Endothelial cell of umbilical vein (primary cell): ENCODE measurements around the gene LDLRAD4. TPM values are rescaled to one million over a fixed set of nuclear protein-coding genes. Genes with fewer than 3 reads are reported as not detected.

Source experiments
- BruUV-seq: library from RNA; stranded (reverse); fragments of 400-500 nt; replicated peaks from 2 replicates; lab custom pipeline; 2021; lab: Mats Ljungman, UMichigan
- CTCF ChIA-PET: fragments of 300-600, 350-600 bp; sonication (Branson Sonifier 250); formaldehyde crosslinking; loops from one replicate; lab custom pipeline; 2021; ENCODE audit warnings: antibody characterized with exemption, inconsistent platforms; lab: Charles Lee
- POLR2A ChIA-PET: fragments of 300-600, 350-600 bp; sonication (Branson Sonifier 250); formaldehyde crosslinking; loops from one replicate; lab custom pipeline; 2021; ENCODE audit warnings: antibody characterized with exemption, inconsistent platforms; lab: Charles Lee
- DNase-seq: peaks from one replicate; pipeline ENCODE4 v3.0.0-alpha.2; 2011; ENCODE audit warnings: low read depth, low spot score
- FAIRE-seq: peaks from 2 replicates; lab custom pipeline; 2011; peaks lifted over from hg19 to GRCh38; lab: Jason Lieb, UNC
- H2AFZ ChIP-seq: 2 replicates; pipeline ENCODE4 v1.6.0; 2012; ENCODE audit warnings: low read depth, low read length, control low read depth, inconsistent platforms
- H3K27ac ChIP-seq: 2 replicates; pipeline ENCODE4 v1.5.1; 2011; ENCODE audit warnings: low read depth, mild to moderate bottlenecking, control low read depth, low read length, moderate library complexity; ENCODE audit not compliant: insufficient read depth
- H3K27me3 ChIP-seq, 2 experiments: 2 replicates each; pipeline versions ENCODE4 v1.6.0 to v1.6.1; 2011; ENCODE audit warnings: low read length in 2 of 2, mixed read lengths in 1 of 2; ENCODE audit not compliant: control insufficient read depth in 2 of 2, insufficient read depth in 2 of 2
- H3K36me3 ChIP-seq, 2 experiments: 2 replicates in 1 of 2; 3 replicates in 1 of 2; pipeline ENCODE4 v1.5.1; 2011; ENCODE audit warnings: low read length in 2 of 2, mild to moderate bottlenecking in 1 of 2, moderate library complexity in 1 of 2; ENCODE audit not compliant: control insufficient read depth in 2 of 2, insufficient read depth in 2 of 2; ENCODE audit errors: extremely low read depth in 1 of 2
- H3K4me1 ChIP-seq: 3 replicates; pipeline ENCODE4 v1.5.1; 2011; ENCODE audit warnings: mild to moderate bottlenecking, low read length; ENCODE audit not compliant: control insufficient read depth, insufficient read depth; ENCODE audit errors: extremely low read depth
- H3K4me2 ChIP-seq: 2 replicates; pipeline ENCODE4 v1.6.1; 2011; ENCODE audit warnings: low read length, control low read depth, mixed read lengths; ENCODE audit not compliant: insufficient read depth
- H3K4me3 ChIP-seq, 3 experiments: fragments of 200-600 bp in 1 of 3; sonication (generic), shearing (Covaris generic) in 1 of 3; replicated peaks in 1 of 3; 2 replicates each; pipeline ENCODE4 v1.5.1; 2011 to 2016; ENCODE audit warnings: control low read depth in 3 of 3, low read length in 3 of 3, mild to moderate bottlenecking in 2 of 3, inconsistent platforms in 1 of 3, low read depth in 1 of 3, moderate library complexity in 1 of 3; ENCODE audit not compliant: insufficient read depth in 1 of 3
- H3K79me2 ChIP-seq: 2 replicates; pipeline ENCODE4 v1.6.0; 2012; ENCODE audit warnings: low read length, inconsistent platforms; ENCODE audit not compliant: control insufficient read depth, insufficient read depth
- H3K9ac ChIP-seq: replicated peaks from 2 replicates; pipeline ENCODE3; 2011; ENCODE audit warnings: low read length, control low read depth; ENCODE audit not compliant: insufficient read depth; ENCODE audit errors: extremely low read depth
- H3K9me1 ChIP-seq: replicated peaks from 3 replicates; pipeline ENCODE4 v1.6.0; 2011; ENCODE audit warnings: mild to moderate bottlenecking, low read length; ENCODE audit not compliant: control insufficient read depth, insufficient read depth; ENCODE audit errors: extremely low read depth
- H3K9me3 ChIP-seq: replicated peaks from 2 replicates; pipeline ENCODE4 v1.5.1; 2012; ENCODE audit warnings: low read length, inconsistent platforms; ENCODE audit not compliant: control insufficient read depth, insufficient read depth
- H4K20me1 ChIP-seq: replicated peaks from 2 replicates; pipeline ENCODE3; 2011; ENCODE audit warnings: mild to moderate bottlenecking, low read length; ENCODE audit not compliant: control insufficient read depth, insufficient read depth; ENCODE audit errors: extremely low read depth
- CTCF ChIP-seq, 2 donors: IDR thresholded peaks; 1 replicate in 1 of 2; 2 replicates in 1 of 2; pipeline ENCODE4 v1.5.1; 2011; ENCODE audit warnings: low read length in 2 of 2, mild to moderate bottlenecking in 2 of 2, moderate library complexity in 2 of 2, control low read depth in 1 of 2, inconsistent platforms in 1 of 2, low read depth in 1 of 2; ENCODE audit not compliant: insufficient read depth in 1 of 2; ENCODE audit errors: extremely low read depth in 1 of 2
- EZH2 ChIP-seq: IDR thresholded peaks from 2 replicates; pipeline ENCODE4 v1.6.1; 2012; ENCODE audit warnings: borderline replicate concordance, low read depth, mild to moderate bottlenecking, moderate library complexity, low read length, inconsistent platforms; ENCODE audit not compliant: severe bottlenecking
- FOS ChIP-seq: IDR thresholded peaks from 2 replicates; pipeline ENCODE4 v1.6.1; 2011; ENCODE audit warnings: mild to moderate bottlenecking, low read length, moderate library complexity, borderline replicate concordance; ENCODE audit not compliant: insufficient read depth
- GATA2 ChIP-seq: IDR thresholded peaks from 2 replicates; pipeline ENCODE4 v1.7.0; 2011; ENCODE audit warnings: low read depth, mild to moderate bottlenecking, moderate library complexity, mixed read lengths, low read length; ENCODE audit not compliant: insufficient read length, insufficient read depth
- JUN ChIP-seq: IDR thresholded peaks from 2 replicates; pipeline ENCODE4 v1.6.1; 2011; ENCODE audit warnings: borderline replicate concordance, low read depth; ENCODE audit not compliant: insufficient read length, insufficient read depth
- MAX ChIP-seq: IDR thresholded peaks from 2 replicates; pipeline ENCODE4 v1.6.1; 2011; ENCODE audit not compliant: insufficient read depth, insufficient read length
- MYC ChIP-seq: IDR thresholded peaks from one replicate; pipeline ENCODE4 v1.6.1; 2011; ENCODE audit warnings: mild to moderate bottlenecking, low read depth, low read length
- POLR2A ChIP-seq: IDR thresholded peaks from 2 replicates; pipeline ENCODE4 v1.6.1; 2012; ENCODE audit warnings: low read depth, mild to moderate bottlenecking, control low read depth, low read length
- POLR2AphosphoS5 ChIP-seq: IDR thresholded peaks from 2 replicates; pipeline ENCODE4 v1.6.1; 2012; ENCODE audit warnings: low read depth, mild to moderate bottlenecking, control low read depth, low read length, moderate library complexity; ENCODE audit not compliant: insufficient read depth
- dilution Hi-C: fragments of 300-500 bp; cut with MboI; formaldehyde crosslinking; loops from one replicate; pipeline ENCODE4 v1.15.0; 2019; ENCODE audit warnings: low sequenced_read_pairs; ENCODE audit not compliant: extremely low pct_ligation_motif_present
- intact Hi-C: fragments of 100-400 bp; cut with micrococcal nuclease; formaldehyde crosslinking; loops from one replicate; pipeline ENCODE4 v1.10.0; 2022
- polyA plus RNA-seq, 4 experiments: library from polyadenylated mRNA; depleted of rRNA in 3 of 4; stranded (reverse) in 3 of 4; unstranded in 1 of 4; fragments of >200 nt; gene quantifications; 2 replicates each; pipeline versions ENCODE4 v1.2.1 to v1.2.3, GENCODE V29; 2011 to 2012; ENCODE audit warnings: missing spikeins in 1 of 4
- total RNA-seq: library from RNA; stranded (reverse); gene quantifications from 2 replicates; pipeline ENCODE4 v1.2.3, GENCODE V29; 2021

Gene LDLRAD4
- total and polyA plus RNA-seq, 2 donors (not counting 3 experiments of a cell fraction or from before 2014, with no cell fraction given): 5.2 to 6.5 TPM

- H3K79me2 ChIP-seq: no peaks in the 10 kb centered on the region
- no peaks in the 10 kb centered on the region for H4K20me1 ChIP-seq
- H3K9ac ChIP-seq: no peak overlapping the region
- no peak for TF ChIP-seq GATA2
- no peak for TF ChIP-seq EZH2
- no peak for TF ChIP-seq POLR2AphosphoS5
- TF ChIP-seq CTCF (IDR thresholded peaks at IDR 0.05; ENCODE audit: extremely low read depth in 1 of 2, insufficient read depth in 1 of 2, low read depth in 1 of 2, low read length in 2 of 2): no peak
- TF ChIP-seq MAX: no peak
- TF ChIP-seq POLR2A: no peak
- TF ChIP-seq JUN: no peak
- TF ChIP-seq MYC: no peak
- TF ChIP-seq FOS: no peak
- H3K9me1 ChIP-seq: no peaks in the 10 kb centered on the region
- FAIRE-seq: no peak
- POLR2A ChIA-PET: no interaction called here
- no peak overlapping the region for H3K4me3 ChIP-seq
- no TSS peak for BruUV-seq
- no peak overlapping the region for H3K4me2 ChIP-seq
- no peak overlapping the region for H3K27ac ChIP-seq
- H3K36me3 ChIP-seq: no peaks in the 10 kb centered on the region
- dilution Hi-C loops (no loop called here), intact Hi-C loops (loop anchor here (10.0 kb wide), 1 partner anchor 89 kb away; no protein-coding TSS in a partner anchor)
- no peaks in the 10 kb centered on the region for H3K4me1 ChIP-seq
- no peak for DNase-seq
- CTCF ChIA-PET: no interaction called here
- H2AFZ ChIP-seq: no peak overlapping the region
- H3K27me3 ChIP-seq: peaks cover 5 to 8% of the 10 kb centered on the region in 2 experiments
- no peaks in the 10 kb centered on the region for H3K9me3 ChIP-seq
Measured at GRCh38 chr18:13335903-13336302, 117.3 kb downstream of the LDLRAD4 start.
